ENCODE data around the gene ATP6V0D1.
A peak's percentile ranks its signal among the peaks of the same experiment; 100 is the strongest.

ATP6V0D1 gene

GRCh38 chr16:67443265-67443664, 37.7 kb downstream of the ATP6V0D1 start:
- DNase-seq, result no peak

- DNase-seq, result no peak
These were observed 38.2 kb downstream of the ATP6V0D1 start for GRCh38 chr16:67442581-67443255.

- DNase-seq, result no peak
These were observed 39.0 kb downstream of the ATP6V0D1 start for GRCh38 chr16:67441907-67442306.

- no peak for DNase-seq
These were observed 39.6 kb downstream of the ATP6V0D1 start for GRCh38 chr16:67441271-67441753.

- no peak for DNase-seq
These were observed 42.0 kb downstream of the ATP6V0D1 start for GRCh38 chr16:67438824-67439393.

- no peak for DNase-seq
These were observed 42.7 kb downstream of the ATP6V0D1 start for GRCh38 chr16:67438098-67438791.

GRCh38 chr16:67437513-67437912, 43.4 kb downstream of the ATP6V0D1 start:
- no peak for DNase-seq

- no peak for DNase-seq
These were observed 44.2 kb downstream of the ATP6V0D1 start for GRCh38 chr16:67436640-67437193.

GRCh38 chr16:67435758-67436164, 45.2 kb downstream of the ATP6V0D1 start:
- DNase-seq, result no peak

- no peak for DNase-seq
These were observed 47.7 kb downstream of the ATP6V0D1 start for GRCh38 chr16:67433131-67433719.

- no peak for DNase-seq
These were observed 48.5 kb downstream of the ATP6V0D1 start for GRCh38 chr16:67432506-67432890.

- DNase-seq, result no peak
These were observed 49.0 kb downstream of the ATP6V0D1 start for GRCh38 chr16:67431775-67432505.

GRCh38 chr16:67430977-67431774, 49.8 kb downstream of the ATP6V0D1 start, which contains the start of gene HSD11B2:
Gene HSD11B2, plus strand, starts transcription at chr16:67431121. Its CDS starts 128 bp downstream, at chr16:67431249.
- DNase-seq, result peak in 1 of 2 donors; percentile 30

- DNase-seq, result peak in 1 of 2 donors; percentile 30
These were observed 50.4 kb downstream of the ATP6V0D1 start for GRCh38 chr16:67430504-67430976.

- DNase-seq, result no peak
These were observed 51.0 kb downstream of the ATP6V0D1 start for GRCh38 chr16:67429799-67430503.

- DNase-seq, result no peak
These were observed 51.7 kb downstream of the ATP6V0D1 start for GRCh38 chr16:67429053-67429798.

GRCh38 chr16:67428146-67428731, 52.7 kb downstream of the ATP6V0D1 start:
- DNase-seq, result peak; percentile 19 to 26

GRCh38 chr16:67426950-67427349, 54.0 kb downstream of the ATP6V0D1 start:
- DNase-seq, result no peak

GRCh38 chr16:67426022-67426421, 54.9 kb downstream of the ATP6V0D1 start:
- DNase-seq, result no peak

- no peak for DNase-seq
These were observed 55.4 kb downstream of the ATP6V0D1 start for GRCh38 chr16:67425580-67425979.
